Central memory CD8-positive, alpha-beta T cell (primary cell): ENCODE data around the gene NUDT19.
"Not testable (repeated sequence)": the region's sequence is repeated elsewhere in the genome, so short reads cannot be mapped to it uniquely, and the experiment has no call there.

Experiments
- ATAC-seq: fragments of 150-1000 bp; cut with Tn5 transposase; replicated peaks from 2 replicates; pipeline ENCODE4 v1.10.0; 2022; ENCODE audit warnings: mild to moderate bottlenecking, moderate FRiP score, moderate number of reproducible peaks; ENCODE audit not compliant: poor library complexity, severe bottlenecking; ENCODE audit errors: extremely low read depth
- DNase-seq, 2 donors: peaks; one replicate each; pipeline ENCODE4 v3.0.0; 2021; ENCODE audit warnings: low spot score in 2 of 2
- H3K27ac Mint-ChIP-seq: one replicate; pipeline ENCODE4 v1.8.0; 2022; ENCODE audit warnings: low read depth, mild to moderate bottlenecking, moderate library complexity, mixed read lengths
- H3K27me3 Mint-ChIP-seq: one replicate; pipeline ENCODE4 v1.8.0; 2022; ENCODE audit warnings: mixed read lengths
- H3K36me3 Mint-ChIP-seq: one replicate; pipeline ENCODE4 v1.8.0; 2022; ENCODE audit warnings: mild to moderate bottlenecking, moderate library complexity, mixed read lengths; ENCODE audit not compliant: insufficient read depth
- H3K4me1 Mint-ChIP-seq: one replicate; pipeline ENCODE4 v1.8.0; 2022; ENCODE audit warnings: mixed read lengths
- H3K4me3 Mint-ChIP-seq: one replicate; pipeline ENCODE4 v1.8.0; 2022; ENCODE audit warnings: mild to moderate bottlenecking, moderate library complexity, mixed read lengths
- H3K9me3 Mint-ChIP-seq: one replicate; pipeline ENCODE4 v1.8.0; 2022; ENCODE audit warnings: mixed read lengths

NUDT19 gene

GRCh38 chr19:32695506-32695905 is 3.9 kb downstream of the NUDT19 start:
- not testable (repeated sequence) for DNase-seq, H3K9me3 Mint-ChIP-seq, H3K27me3 Mint-ChIP-seq, ATAC-seq
- Mint-ChIP-seq H3K4me3 (peak overlapping the region; percentile 63), H3K4me1 (peaks cover 78% of the 10 kb centered on the region), H3K36me3 (peaks cover 31% of the 10 kb centered on the region), H3K27ac (peak overlapping the region; percentile 0)

GRCh38 chr19:32696771-32697170 is 5.2 kb downstream of the NUDT19 start:
- DNase-seq, H3K4me3 Mint-ChIP-seq, ATAC-seq, H3K9me3 Mint-ChIP-seq, H3K27me3 Mint-ChIP-seq, H3K27ac Mint-ChIP-seq: not testable (repeated sequence)
- H3K36me3 Mint-ChIP-seq: peaks cover 35% of the 10 kb centered on the region
- H3K4me1 Mint-ChIP-seq: peaks cover 74% of the 10 kb centered on the region

GRCh38 chr19:32700129-32700528 is 8.5 kb downstream of the NUDT19 start:
- H3K4me3 Mint-ChIP-seq, DNase-seq, H3K27me3 Mint-ChIP-seq, ATAC-seq, H3K27ac Mint-ChIP-seq, H3K9me3 Mint-ChIP-seq: not testable (repeated sequence)
- H3K36me3 Mint-ChIP-seq: peaks cover 28% of the 10 kb centered on the region
- H3K4me1 Mint-ChIP-seq: peaks cover 60% of the 10 kb centered on the region

GRCh38 chr19:32702010-32702409 is 10.4 kb downstream of the NUDT19 start:
- H3K36me3 Mint-ChIP-seq: peaks cover 25% of the 10 kb centered on the region
- no peak overlapping the region for H3K27ac Mint-ChIP-seq
- H3K27me3 Mint-ChIP-seq: no peaks in the 10 kb centered on the region
- H3K9me3 Mint-ChIP-seq: no peaks in the 10 kb centered on the region
- no peak overlapping the region for H3K4me3 Mint-ChIP-seq
- peaks cover 46% of the 10 kb centered on the region for H3K4me1 Mint-ChIP-seq
- DNase-seq: no peak
- no peak for ATAC-seq

- Mint-ChIP-seq H3K4me1 (peaks cover 35% of the 10 kb centered on the region), H3K36me3 (peaks cover 17% of the 10 kb centered on the region)
- H3K27me3 Mint-ChIP-seq, DNase-seq, ATAC-seq, H3K4me3 Mint-ChIP-seq, H3K27ac Mint-ChIP-seq, H3K9me3 Mint-ChIP-seq: not testable (repeated sequence)
Measured at GRCh38 chr19:32704006-32704405, 12.4 kb downstream of the NUDT19 start.

GRCh38 chr19:32708457-32708856 is 16.8 kb downstream of the NUDT19 start:
- H3K27ac Mint-ChIP-seq: peak overlapping the region; percentile 80
- peaks cover 34% of the 10 kb centered on the region for H3K36me3 Mint-ChIP-seq
- DNase-seq: no peak

GRCh38 chr19:32709032-32709431 is 17.4 kb downstream of the NUDT19 start:
- Mint-ChIP-seq H3K27ac (peak overlapping the region; percentile 80), H3K36me3 (peaks cover 34% of the 10 kb centered on the region)
- ATAC-seq: no peak

More at GRCh38 chr19:32708457-32708856, 16.8 kb downstream of the NUDT19 start:
- Mint-ChIP-seq H3K27me3 (no peaks in the 10 kb centered on the region), H3K4me3 (no peak overlapping the region), H3K4me1 (peaks cover 16% of the 10 kb centered on the region), H3K9me3 (no peaks in the 10 kb centered on the region)
- peak; percentile 56 for ATAC-seq

GRCh38 chr19:32711747-32712146 is 20.1 kb downstream of the NUDT19 start:
- Mint-ChIP-seq H3K4me3 (no peak overlapping the region), H3K27me3 (no peaks in the 10 kb centered on the region), H3K27ac (no peak overlapping the region), H3K9me3 (no peaks in the 10 kb centered on the region), H3K4me1 (peaks cover 14% of the 10 kb centered on the region), H3K36me3 (peaks cover 44% of the 10 kb centered on the region)
- DNase-seq: no peak
- no peak for ATAC-seq

More at GRCh38 chr19:32709032-32709431, 17.4 kb downstream of the NUDT19 start:
- peaks cover 16% of the 10 kb centered on the region for H3K4me1 Mint-ChIP-seq
- no peak for DNase-seq
- H3K9me3 Mint-ChIP-seq: no peaks in the 10 kb centered on the region
- H3K27me3 Mint-ChIP-seq: no peaks in the 10 kb centered on the region
- H3K4me3 Mint-ChIP-seq: no peak overlapping the region

GRCh38 chr19:32716203-32716602 is 24.6 kb downstream of the NUDT19 start:
- not testable (repeated sequence) for ATAC-seq, H3K9me3 Mint-ChIP-seq, DNase-seq, H3K4me1 Mint-ChIP-seq, H3K27ac Mint-ChIP-seq, H3K4me3 Mint-ChIP-seq, H3K27me3 Mint-ChIP-seq
- H3K36me3 Mint-ChIP-seq: peaks cover 37% of the 10 kb centered on the region

GRCh38 chr19:32717496-32717895 is 25.9 kb downstream of the NUDT19 start:
- ATAC-seq (no peak), DNase-seq (no peak)
- no peaks in the 10 kb centered on the region for H3K27me3 Mint-ChIP-seq
- no peaks in the 10 kb centered on the region for H3K9me3 Mint-ChIP-seq
- H3K36me3 Mint-ChIP-seq: peaks cover 28% of the 10 kb centered on the region
- no peak overlapping the region for H3K27ac Mint-ChIP-seq
- peaks cover 5% of the 10 kb centered on the region for H3K4me1 Mint-ChIP-seq
- H3K4me3 Mint-ChIP-seq: no peak overlapping the region

GRCh38 chr19:32718286-32718685 is 26.7 kb downstream of the NUDT19 start:
- ATAC-seq (no peak), DNase-seq (no peak)
- Mint-ChIP-seq H3K4me3 (no peak overlapping the region), H3K36me3 (peaks cover 22% of the 10 kb centered on the region), H3K9me3 (no peaks in the 10 kb centered on the region), H3K27me3 (no peaks in the 10 kb centered on the region), H3K27ac (no peak overlapping the region), H3K4me1 (peaks cover 5% of the 10 kb centered on the region)

GRCh38 chr19:32719611-32720059 is 28.0 kb downstream of the NUDT19 start, which contains the start of gene TDRD12:
Gene TDRD12 (plus strand): TSS chr19:32719767. CDS start chr19:32720073, 306 bp downstream.
- Mint-ChIP-seq H3K27ac (no peak within 1 kb of the TSS), H3K36me3 (peaks cover 15% of the 10 kb centered on the region), H3K4me1 (peaks cover 5% of the 10 kb centered on the region), H3K9me3 (no peaks in the 10 kb centered on the region), H3K4me3 (no peak within 1 kb of the TSS), H3K27me3 (no peaks in the 10 kb centered on the region)
- DNase-seq (no peak), ATAC-seq (no peak)

GRCh38 chr19:32720216-32720935 is 28.8 kb downstream of the NUDT19 start:
- H3K27ac Mint-ChIP-seq: no peak overlapping the region
- peaks cover 5% of the 10 kb centered on the region for H3K4me1 Mint-ChIP-seq
- ATAC-seq: no peak
- no peaks in the 10 kb centered on the region for H3K27me3 Mint-ChIP-seq
- peaks cover 8% of the 10 kb centered on the region for H3K36me3 Mint-ChIP-seq
- H3K4me3 Mint-ChIP-seq: no peak overlapping the region
- H3K9me3 Mint-ChIP-seq: no peaks in the 10 kb centered on the region
- DNase-seq: no peak
